ENCODE results near the gene CNTN5. TPM values are rescaled to one million over a fixed set of nuclear protein-coding genes. Genes with fewer than 3 reads are reported as not detected.
"Not testable (repeated sequence)": the region's sequence is repeated elsewhere in the genome, so short reads cannot be mapped to it uniquely, and the experiment has no call there.

CNTN5 gene
- polyA plus RNA-seq, 1 donor (not counting 4 experiments of a cell fraction or from before 2014, with no cell fraction given): not detected

DNA sequence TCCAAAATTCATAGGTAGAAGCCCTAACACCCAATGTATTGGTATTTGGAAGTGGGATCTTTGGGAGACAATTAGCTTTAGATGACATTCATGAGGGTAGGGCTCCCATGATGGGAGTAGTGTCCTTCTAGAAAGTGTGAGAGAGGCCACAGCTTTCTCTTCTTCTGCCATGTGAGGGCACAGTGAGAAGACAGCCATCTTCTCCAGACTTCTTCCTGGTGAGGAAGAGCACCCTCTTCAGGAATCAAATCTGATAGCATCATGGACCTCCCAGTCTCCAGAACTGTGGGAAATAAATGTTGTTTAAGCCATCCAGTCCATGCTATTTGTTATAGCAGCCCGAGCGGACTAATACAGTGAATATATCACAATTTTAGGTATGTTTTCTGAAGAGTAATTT is 96.9 kb downstream of the CNTN5 start:
- DNase-seq (ENCODE audit: low read depth, low spot score) (no peak), FAIRE-seq (no peak)
- Histone ChIP-seq H3K9me1 (ENCODE audit: control insufficient read depth, extremely low read depth, insufficient read depth, low read length) (no peaks in the 10 kb centered on the region), H4K20me1 (ENCODE audit: control insufficient read depth, extremely low read depth, insufficient read depth, low read length) (no peaks in the 10 kb centered on the region), H3K9ac (ENCODE audit: control insufficient read depth, extremely low read depth, insufficient read depth, low read length) (no peak overlapping the region), H3K4me3 (ENCODE audit: control insufficient read depth in 2 of 3, extremely low read depth in 1 of 3, insufficient read depth in 2 of 3, low read depth in 1 of 3, low read length in 3 of 3) (no peak overlapping the region), H3K9me3 (ENCODE audit: control insufficient read depth, low read depth, low read length) (no peaks in the 10 kb centered on the region), H3K4me2 (ENCODE audit: control insufficient read depth, extremely low read depth, insufficient read depth, low read depth, low read length) (no peak overlapping the region), H3K27me3 (ENCODE audit: control insufficient read depth, extremely low read depth, insufficient read depth, low read length) (no peaks in the 10 kb centered on the region), H3K27ac (ENCODE audit: control insufficient read depth, insufficient read depth, low read length) (no peak overlapping the region), H3K79me2 (ENCODE audit: control insufficient read depth, insufficient read depth, low read length) (no peaks in the 10 kb centered on the region), H3K36me3 (ENCODE audit: control insufficient read depth in 2 of 2, extremely low read depth in 1 of 2, insufficient read depth in 2 of 2, low read length in 2 of 2) (no peaks in the 10 kb centered on the region), H2AFZ (ENCODE audit: control insufficient read depth, low read length) (no peak overlapping the region), H3K4me1 (ENCODE audit: control insufficient read depth, extremely low read depth, insufficient read depth, low read length) (no peaks in the 10 kb centered on the region)
- dilution Hi-C loops (cut with MboI; ENCODE audit: extremely low pct_ligation_motif_present, low sequenced_read_pairs): no loop called here
- TF ChIP-seq EZH2 (IDR thresholded peaks at IDR 0.05; ENCODE audit: low read length): no peak
- TF ChIP-seq, protein P1, sequence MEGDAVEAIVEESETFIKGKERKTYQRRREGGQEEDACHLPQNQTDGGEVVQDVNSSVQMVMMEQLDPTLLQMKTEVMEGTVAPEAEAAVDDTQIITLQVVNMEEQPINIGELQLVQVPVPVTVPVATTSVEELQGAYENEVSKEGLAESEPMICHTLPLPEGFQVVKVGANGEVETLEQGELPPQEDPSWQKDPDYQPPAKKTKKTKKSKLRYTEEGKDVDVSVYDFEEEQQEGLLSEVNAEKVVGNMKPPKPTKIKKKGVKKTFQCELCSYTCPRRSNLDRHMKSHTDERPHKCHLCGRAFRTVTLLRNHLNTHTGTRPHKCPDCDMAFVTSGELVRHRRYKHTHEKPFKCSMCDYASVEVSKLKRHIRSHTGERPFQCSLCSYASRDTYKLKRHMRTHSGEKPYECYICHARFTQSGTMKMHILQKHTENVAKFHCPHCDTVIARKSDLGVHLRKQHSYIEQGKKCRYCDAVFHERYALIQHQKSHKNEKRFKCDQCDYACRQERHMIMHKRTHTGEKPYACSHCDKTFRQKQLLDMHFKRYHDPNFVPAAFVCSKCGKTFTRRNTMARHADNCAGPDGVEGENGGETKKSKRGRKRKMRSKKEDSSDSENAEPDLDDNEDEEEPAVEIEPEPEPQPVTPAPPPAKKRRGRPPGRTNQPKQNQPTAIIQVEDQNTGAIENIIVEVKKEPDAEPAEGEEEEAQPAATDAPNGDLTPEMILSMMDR (optimal IDR thresholded peaks at IDR 0.05 in 1 of 3, IDR thresholded peaks at IDR 0.05 in 1 of 3, conservative IDR thresholded peaks at IDR 0.05 in 1 of 3; ENCODE audit: extremely low read depth in 1 of 3, insufficient read depth in 2 of 3, low read length in 3 of 3): no peak

DNA sequence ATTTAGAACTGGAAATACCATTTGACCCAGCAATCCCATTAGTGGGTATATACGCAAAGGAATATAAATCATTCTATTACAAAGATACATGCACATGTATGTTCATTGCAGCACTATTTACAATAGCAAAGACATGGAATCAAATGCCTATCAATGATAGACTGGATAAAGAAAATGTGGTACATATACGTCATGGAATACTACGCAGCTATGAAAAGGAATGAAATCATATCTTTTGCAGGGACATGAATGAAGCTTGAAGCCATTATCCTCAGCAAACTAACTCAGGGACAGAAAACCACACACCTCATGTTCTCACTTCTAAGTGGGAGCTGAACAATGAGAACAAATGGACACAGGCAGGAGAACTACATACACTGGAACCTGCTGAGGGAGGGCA is 113.1 kb downstream of the CNTN5 start:
- dilution Hi-C loops (cut with MboI; ENCODE audit: extremely low pct_ligation_motif_present, low sequenced_read_pairs); FAIRE-seq: not testable (repeated sequence)

DNA sequence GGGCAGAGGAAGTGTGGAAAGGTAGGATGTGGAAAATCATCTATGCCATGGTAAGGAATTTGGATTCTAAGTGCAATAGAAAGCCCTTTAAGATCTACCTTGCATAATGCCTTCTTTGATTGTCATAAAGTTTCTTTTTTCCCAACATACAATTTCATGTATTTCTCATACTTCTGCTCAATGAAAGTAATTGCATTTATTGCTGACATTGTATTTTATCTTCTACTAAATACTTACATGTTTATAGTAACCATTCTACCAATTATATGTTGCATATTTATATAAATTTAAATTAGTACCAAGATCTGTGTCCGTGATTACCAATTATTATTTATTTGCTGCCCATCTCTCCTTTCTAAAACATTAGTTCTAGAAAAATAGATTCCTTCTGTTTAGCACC is 114.8 kb downstream of the CNTN5 start:
- no peaks in the 10 kb centered on the region for H3K79me2 ChIP-seq (ENCODE audit: control insufficient read depth, insufficient read depth, low read length)
- FAIRE-seq: no peak

More for the DNA sequence above, 113.1 kb downstream of the CNTN5 start:
- H3K4me3 ChIP-seq (ENCODE audit: control insufficient read depth in 2 of 3, extremely low read depth in 1 of 3, insufficient read depth in 2 of 3, low read depth in 1 of 3, low read length in 3 of 3); H2AFZ ChIP-seq (ENCODE audit: control insufficient read depth, low read length); DNase-seq (ENCODE audit: low read depth, low spot score); H3K4me1 ChIP-seq (ENCODE audit: control insufficient read depth, extremely low read depth, insufficient read depth, low read length); H3K9me1 ChIP-seq (ENCODE audit: control insufficient read depth, extremely low read depth, insufficient read depth, low read length); H3K36me3 ChIP-seq (ENCODE audit: control insufficient read depth in 2 of 2, extremely low read depth in 1 of 2, insufficient read depth in 2 of 2, low read length in 2 of 2); H3K9ac ChIP-seq (ENCODE audit: control insufficient read depth, extremely low read depth, insufficient read depth, low read length); H3K27me3 ChIP-seq (ENCODE audit: control insufficient read depth, extremely low read depth, insufficient read depth, low read length); H3K27ac ChIP-seq (ENCODE audit: control insufficient read depth, insufficient read depth, low read length); H4K20me1 ChIP-seq (ENCODE audit: control insufficient read depth, extremely low read depth, insufficient read depth, low read length); H3K79me2 ChIP-seq (ENCODE audit: control insufficient read depth, insufficient read depth, low read length); H3K9me3 ChIP-seq (ENCODE audit: control insufficient read depth, low read depth, low read length); H3K4me2 ChIP-seq (ENCODE audit: control insufficient read depth, extremely low read depth, insufficient read depth, low read depth, low read length): not testable (repeated sequence)

More for the DNA sequence above, 114.8 kb downstream of the CNTN5 start:
- Histone ChIP-seq H2AFZ (ENCODE audit: control insufficient read depth, low read length) (no peak overlapping the region), H3K36me3 (ENCODE audit: control insufficient read depth in 2 of 2, extremely low read depth in 1 of 2, insufficient read depth in 2 of 2, low read length in 2 of 2) (no peaks in the 10 kb centered on the region), H3K4me3 (ENCODE audit: control insufficient read depth in 2 of 3, extremely low read depth in 1 of 3, insufficient read depth in 2 of 3, low read depth in 1 of 3, low read length in 3 of 3) (no peak overlapping the region), H4K20me1 (ENCODE audit: control insufficient read depth, extremely low read depth, insufficient read depth, low read length) (no peaks in the 10 kb centered on the region), H3K9me3 (ENCODE audit: control insufficient read depth, low read depth, low read length) (no peaks in the 10 kb centered on the region), H3K4me1 (ENCODE audit: control insufficient read depth, extremely low read depth, insufficient read depth, low read length) (no peaks in the 10 kb centered on the region), H3K4me2 (ENCODE audit: control insufficient read depth, extremely low read depth, insufficient read depth, low read depth, low read length) (no peak overlapping the region), H3K9me1 (ENCODE audit: control insufficient read depth, extremely low read depth, insufficient read depth, low read length) (no peaks in the 10 kb centered on the region), H3K27me3 (ENCODE audit: control insufficient read depth, extremely low read depth, insufficient read depth, low read length) (no peaks in the 10 kb centered on the region), H3K9ac (ENCODE audit: control insufficient read depth, extremely low read depth, insufficient read depth, low read length) (no peak overlapping the region), H3K27ac (ENCODE audit: control insufficient read depth, insufficient read depth, low read length) (no peak overlapping the region)
- dilution Hi-C loops (cut with MboI; ENCODE audit: extremely low pct_ligation_motif_present, low sequenced_read_pairs): no loop called here
- TF ChIP-seq, protein P1 (optimal IDR thresholded peaks at IDR 0.05 in 1 of 3, IDR thresholded peaks at IDR 0.05 in 1 of 3, conservative IDR thresholded peaks at IDR 0.05 in 1 of 3; ENCODE audit: extremely low read depth in 1 of 3, insufficient read depth in 2 of 3, low read length in 3 of 3): no peak
- no peak for TF ChIP-seq EZH2 (IDR thresholded peaks at IDR 0.05; ENCODE audit: low read length)
- DNase-seq (ENCODE audit: low read depth, low spot score): no peak
